ENCODE data around the gene PRTFDC1. TPM values are rescaled to one million over a fixed set of nuclear protein-coding genes. Genes with fewer than 3 reads are reported as not detected.

The PRTFDC1 gene
- polyA plus RNA-seq, 3 donors, result 2.1 to 11.2 (median 2.3) TPM

GRCh38 chr10:24865783-24866182, 86.6 kb downstream of the PRTFDC1 start:
- H3K27ac ChIP-seq (ENCODE audit: low read depth, low read length), result no peak overlapping the region
- WGBS, 3 donors, result 84 to 92% (median 91%) methylated on average over 3 of the region's 3 CpGs

GRCh38 chr10:24862589-24862988, 89.8 kb downstream of the PRTFDC1 start:
- 85 to 95% (median 95%) methylated on average over 3 of the region's 3 CpGs for WGBS, 3 donors
- no peak overlapping the region for H3K27ac ChIP-seq (ENCODE audit: low read depth, low read length)

GRCh38 chr10:24858288-24859270, 93.8 kb downstream of the PRTFDC1 start:
- 64 to 70% (median 67%) methylated on average over 10 of the region's 10 CpGs for WGBS, 3 donors
- H3K27ac ChIP-seq (ENCODE audit: low read depth, low read length), result no peak overlapping the region

- whole genome bisulfite sequencing, 3 donors, result 87 to 93% (median 92%) methylated on average over 8 of the region's 8 CpGs
Observed at GRCh38 chr10:24857031-24857725, 95.2 kb downstream of the PRTFDC1 start.

GRCh38 chr10:24854256-24854655, 98.2 kb downstream of the PRTFDC1 start:
- 94 to 95% (median 95%) methylated on average over 6 of the region's 6 CpGs for WGBS, 3 donors
- H3K27ac ChIP-seq (ENCODE audit: low read depth, low read length), result no peak overlapping the region

More at GRCh38 chr10:24857031-24857725, 95.2 kb downstream of the PRTFDC1 start:
- no peak overlapping the region for H3K27ac ChIP-seq (ENCODE audit: low read depth, low read length)

- H3K27ac ChIP-seq (ENCODE audit: low read depth, low read length), result no peak overlapping the region
Observed at GRCh38 chr10:24853661-24854060, 98.7 kb downstream of the PRTFDC1 start.

GRCh38 chr10:24851629-24852028, 100.8 kb downstream of the PRTFDC1 start:
- WGBS, 3 donors, result 53 to 80% (median 79%) methylated on average over 11 of the region's 11 CpGs
- no peak overlapping the region for H3K27ac ChIP-seq (ENCODE audit: low read depth, low read length)

- 53 to 73% (median 55%) methylated on average over 1 of the region's 1 CpG for WGBS, 3 donors
- no peak overlapping the region for H3K27ac ChIP-seq (ENCODE audit: low read depth, low read length)
Observed at GRCh38 chr10:24850727-24851296, 101.6 kb downstream of the PRTFDC1 start.

GRCh38 chr10:24849501-24850299, 102.7 kb downstream of the PRTFDC1 start:
- WGBS, 3 donors, result 65 to 93% (median 84%) methylated on average over 9 of the region's 9 CpGs
- no peak overlapping the region for H3K27ac ChIP-seq (ENCODE audit: low read depth, low read length)

GRCh38 chr10:24849051-24849450, 103.4 kb downstream of the PRTFDC1 start:
- H3K27ac ChIP-seq (ENCODE audit: low read depth, low read length), result no peak overlapping the region
- WGBS, 3 donors, result 78 to 90% (median 80%) methylated on average over 6 of the region's 6 CpGs

- no peak overlapping the region for H3K27ac ChIP-seq (ENCODE audit: low read depth, low read length)
- 36 to 57% (median 45%) methylated on average over 6 of the region's 6 CpGs for WGBS, 3 donors
Observed at GRCh38 chr10:24848195-24848594, 104.2 kb downstream of the PRTFDC1 start.

GRCh38 chr10:24847112-24848070, 105.0 kb downstream of the PRTFDC1 start:
- H3K27ac ChIP-seq (ENCODE audit: low read depth, low read length), result no peak overlapping the region
- WGBS, 3 donors, result 80 to 93% (median 86%) methylated on average over 13 of the region's 13 CpGs

- WGBS, 3 donors, result 82 to 84% (median 83%) methylated on average over 2 of the region's 2 CpGs
- H3K27ac ChIP-seq (ENCODE audit: low read depth, low read length), result no peak overlapping the region
Observed at GRCh38 chr10:24844742-24845141, 107.7 kb downstream of the PRTFDC1 start.

GRCh38 chr10:24843256-24843655, 109.2 kb downstream of the PRTFDC1 start:
- 48 to 81% (median 48%) methylated on average over 2 of the region's 2 CpGs for whole genome bisulfite sequencing, 3 donors
- no peak overlapping the region for H3K27ac ChIP-seq (ENCODE audit: low read depth, low read length)

- WGBS, 3 donors, result 48 to 64% (median 64%) methylated on average over 2 of the region's 2 CpGs
- no peak overlapping the region for H3K27ac ChIP-seq (ENCODE audit: low read depth, low read length)
Observed at GRCh38 chr10:24842856-24843255, 109.5 kb downstream of the PRTFDC1 start.

GRCh38 chr10:24841530-24841929, 110.9 kb downstream of the PRTFDC1 start:
- H3K27ac ChIP-seq (ENCODE audit: low read depth, low read length), result no peak overlapping the region
- WGBS, 3 donors, result 74 to 91% (median 90%) methylated on average over 2 of the region's 2 CpGs

- H3K27ac ChIP-seq (ENCODE audit: low read depth, low read length), result no peak overlapping the region
Observed at GRCh38 chr10:24840784-24841183, 111.6 kb downstream of the PRTFDC1 start.
